GM21723 (cell line): ENCODE results near the gene EPC2.

Experiments
- ATAC-seq: cut with Tn5 transposase; IDR thresholded peaks from one replicate; pipeline ENCODE4 v1.9.1; 2021; ENCODE audit warnings: mild to moderate bottlenecking, moderate library complexity; ENCODE audit not compliant: unreplicated experiment

EPC2 gene, protein sequence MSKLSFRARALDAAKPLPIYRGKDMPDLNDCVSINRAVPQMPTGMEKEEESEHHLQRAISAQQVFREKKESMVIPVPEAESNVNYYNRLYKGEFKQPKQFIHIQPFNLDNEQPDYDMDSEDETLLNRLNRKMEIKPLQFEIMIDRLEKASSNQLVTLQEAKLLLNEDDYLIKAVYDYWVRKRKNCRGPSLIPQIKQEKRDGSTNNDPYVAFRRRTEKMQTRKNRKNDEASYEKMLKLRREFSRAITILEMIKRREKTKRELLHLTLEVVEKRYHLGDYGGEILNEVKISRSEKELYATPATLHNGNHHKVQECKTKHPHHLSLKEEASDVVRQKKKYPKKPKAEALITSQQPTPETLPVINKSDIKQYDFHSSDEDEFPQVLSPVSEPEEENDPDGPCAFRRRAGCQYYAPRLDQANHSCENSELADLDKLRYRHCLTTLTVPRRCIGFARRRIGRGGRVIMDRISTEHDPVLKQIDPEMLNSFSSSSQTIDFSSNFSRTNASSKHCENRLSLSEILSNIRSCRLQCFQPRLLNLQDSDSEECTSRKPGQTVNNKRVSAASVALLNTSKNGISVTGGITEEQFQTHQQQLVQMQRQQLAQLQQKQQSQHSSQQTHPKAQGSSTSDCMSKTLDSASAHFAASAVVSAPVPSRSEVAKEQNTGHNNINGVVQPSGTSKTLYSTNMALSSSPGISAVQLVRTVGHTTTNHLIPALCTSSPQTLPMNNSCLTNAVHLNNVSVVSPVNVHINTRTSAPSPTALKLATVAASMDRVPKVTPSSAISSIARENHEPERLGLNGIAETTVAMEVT

DNA sequence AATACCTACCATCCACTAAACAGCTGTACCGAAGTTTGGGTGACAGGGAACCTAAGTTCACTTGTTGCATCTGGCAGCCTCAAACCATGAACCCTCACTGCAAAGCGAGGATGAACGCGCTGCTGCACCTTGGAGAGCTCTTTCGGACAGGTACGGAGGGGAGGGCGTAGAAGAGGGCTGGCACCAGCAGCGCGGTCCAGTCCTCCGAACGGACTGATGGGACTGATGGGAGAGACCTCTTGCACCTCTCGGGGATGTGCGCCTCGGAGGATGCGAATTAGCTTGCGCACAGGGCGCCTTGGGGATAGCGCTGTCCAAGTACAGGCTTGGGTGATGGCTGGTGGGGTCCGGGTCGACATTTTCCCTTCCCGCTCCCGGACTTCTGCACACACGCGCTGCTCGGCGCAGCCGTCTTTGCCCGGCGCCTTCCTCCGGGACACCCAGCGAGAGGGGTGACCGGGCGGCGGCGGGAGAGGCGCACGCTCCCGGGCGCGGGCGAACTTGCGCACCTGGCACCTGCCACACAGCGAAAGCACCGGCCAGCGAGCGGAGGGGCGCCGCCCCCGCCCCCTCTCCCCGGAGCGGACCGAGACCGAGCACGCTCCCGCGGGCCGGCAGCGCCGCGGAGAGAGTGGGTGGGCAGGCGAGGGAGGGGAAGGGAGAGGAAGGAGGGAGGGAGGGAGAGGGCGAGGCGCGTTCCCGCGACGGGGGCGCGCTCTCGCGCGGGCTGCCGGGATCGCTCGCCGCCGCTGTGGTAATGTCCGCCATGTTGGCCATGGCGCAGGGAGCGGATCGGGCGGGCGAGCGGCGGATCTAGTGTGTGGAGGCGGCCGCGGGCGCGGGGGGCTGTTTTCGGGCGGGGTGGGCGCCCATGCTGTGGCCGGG is at the start of gene EPC2:
EPC2 (plus strand) TSS at position 754 of the 885 bp plus-strand sequence. CDS start 267 bp downstream, outside the sequence.
- peak; percentile 62 for ATAC-seq

DNA sequence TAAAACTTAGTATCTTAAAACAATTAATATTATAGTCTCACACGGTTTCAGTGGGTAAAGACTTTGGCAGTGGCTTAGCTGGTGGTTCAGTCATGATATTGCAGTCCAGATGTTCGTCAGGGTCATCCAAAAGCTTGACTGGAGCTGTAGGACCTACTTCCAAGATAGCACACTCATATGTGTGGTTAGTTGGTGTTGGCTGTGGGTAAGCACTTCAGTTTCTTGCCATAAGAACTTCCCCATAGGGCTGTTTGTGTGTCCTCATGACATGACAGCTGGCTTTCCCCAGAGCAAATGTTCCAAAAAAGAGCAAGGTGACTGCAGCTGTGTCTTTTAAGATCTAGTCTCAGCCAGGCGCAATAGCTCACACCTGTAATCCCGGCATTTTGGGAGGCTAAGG is 48.5 kb upstream of the EPC2 start:
- no peak for ATAC-seq

DNA sequence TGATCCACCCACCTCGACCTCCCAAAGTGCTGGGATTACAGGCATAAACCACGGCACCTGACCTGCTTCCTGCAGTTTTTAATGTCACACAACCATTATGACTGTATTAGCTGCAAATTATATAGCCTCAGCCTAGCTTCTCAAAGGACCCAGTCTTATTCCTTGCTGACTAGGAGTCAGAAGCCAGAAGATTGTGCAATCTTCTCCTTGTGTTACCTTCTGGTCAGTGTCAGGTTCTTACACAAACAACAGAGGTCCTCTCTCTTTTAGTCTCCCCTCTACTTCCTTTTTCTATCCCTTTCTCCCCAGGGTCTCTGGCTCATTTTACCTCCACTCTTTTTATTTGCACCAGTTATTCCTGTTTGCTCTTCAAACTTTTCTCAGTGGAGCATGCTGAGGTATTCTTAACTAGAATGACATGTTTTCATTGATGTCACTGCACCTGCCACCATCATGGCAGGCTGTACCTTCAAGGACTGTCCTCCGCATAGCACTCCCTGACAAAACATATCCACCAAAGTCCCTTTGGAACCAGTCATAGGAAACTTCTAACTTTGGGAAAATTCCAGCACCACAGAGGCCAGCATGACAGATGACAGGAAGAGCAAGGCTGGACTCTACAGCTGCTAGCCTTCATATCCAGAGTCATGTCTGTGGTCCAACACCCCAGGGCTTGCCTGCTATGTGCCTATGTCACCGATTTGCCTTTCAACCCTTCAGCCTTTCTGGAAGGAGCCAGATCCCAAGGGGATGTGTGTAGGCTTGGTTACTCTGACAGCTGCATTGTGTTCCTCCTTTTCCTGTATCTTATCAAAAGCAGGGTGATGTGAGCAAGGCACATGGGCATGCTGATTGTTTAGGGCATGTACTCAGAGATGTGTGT is 45.2 kb upstream of the EPC2 start:
- ATAC-seq = no peak

DNA sequence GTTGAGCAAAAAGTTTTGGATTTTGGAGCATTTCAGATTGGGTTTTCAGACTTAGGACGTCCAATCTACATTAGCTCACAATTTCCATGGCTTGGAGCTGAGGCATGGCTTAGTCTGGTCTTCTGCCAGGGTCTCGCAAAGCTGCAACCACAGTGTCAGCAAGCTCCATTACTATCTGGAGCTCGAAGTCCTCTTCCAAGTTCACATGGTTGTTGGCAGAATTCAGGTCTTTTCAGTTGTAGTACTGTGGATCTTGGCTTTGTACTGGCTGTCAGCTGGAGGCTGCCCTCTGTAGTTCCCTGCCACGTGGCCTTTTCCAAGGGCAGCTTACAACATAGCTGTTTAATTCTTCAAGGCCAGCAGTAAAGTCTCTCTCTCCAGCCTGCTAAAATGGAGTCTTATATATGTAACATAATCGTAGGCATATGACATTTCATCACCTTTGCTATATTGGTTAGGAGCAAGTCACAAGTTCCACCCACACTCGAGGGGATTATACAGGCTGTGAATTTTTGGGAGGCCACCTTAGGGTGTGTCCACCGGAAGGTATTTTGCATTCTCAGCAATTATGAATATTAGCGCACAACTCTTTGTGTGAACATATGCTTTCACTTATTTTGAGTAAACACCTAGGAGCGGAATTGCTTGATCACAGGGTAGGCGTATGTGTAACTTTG is 41.5 kb upstream of the EPC2 start:
- ATAC-seq = no peak

DNA sequence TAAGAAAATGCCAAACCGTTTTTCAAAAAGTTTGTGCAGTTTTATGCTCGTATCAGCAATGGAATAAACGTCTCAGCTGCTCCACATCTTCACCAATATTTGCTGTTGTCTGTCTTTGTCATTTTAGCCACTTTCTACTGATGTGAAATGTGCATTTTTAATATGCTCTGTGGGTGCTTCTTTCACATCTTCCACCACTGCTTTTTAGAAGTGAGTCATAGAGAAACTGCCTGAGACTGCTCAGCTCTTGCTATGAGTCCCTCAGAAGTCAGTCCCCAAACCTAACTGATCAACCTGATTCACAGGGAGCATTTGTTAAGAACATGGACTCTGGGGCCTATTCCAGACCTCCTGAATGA is 41.0 kb upstream of the EPC2 start:
- ATAC-seq = peak; percentile 99

DNA sequence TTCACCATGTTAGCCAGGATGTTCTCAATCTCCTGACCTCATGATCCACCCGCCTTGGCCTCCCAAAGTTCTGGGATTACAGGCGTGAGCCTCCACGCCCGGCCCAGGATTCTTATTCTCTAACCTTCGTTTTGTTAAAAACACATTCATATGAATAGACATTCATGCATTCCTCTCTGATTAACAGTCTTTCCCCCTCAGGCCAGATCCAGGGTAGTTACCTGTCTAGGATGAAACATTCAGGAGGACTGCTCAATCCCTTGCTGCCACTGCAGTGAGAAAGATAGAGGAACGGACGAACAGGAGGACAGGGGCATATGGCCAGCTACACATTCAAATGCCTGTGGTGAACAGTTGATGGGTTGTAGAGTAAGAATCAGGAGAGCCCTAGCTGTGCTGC is 39.6 kb upstream of the EPC2 start:
- ATAC-seq = no peak

DNA sequence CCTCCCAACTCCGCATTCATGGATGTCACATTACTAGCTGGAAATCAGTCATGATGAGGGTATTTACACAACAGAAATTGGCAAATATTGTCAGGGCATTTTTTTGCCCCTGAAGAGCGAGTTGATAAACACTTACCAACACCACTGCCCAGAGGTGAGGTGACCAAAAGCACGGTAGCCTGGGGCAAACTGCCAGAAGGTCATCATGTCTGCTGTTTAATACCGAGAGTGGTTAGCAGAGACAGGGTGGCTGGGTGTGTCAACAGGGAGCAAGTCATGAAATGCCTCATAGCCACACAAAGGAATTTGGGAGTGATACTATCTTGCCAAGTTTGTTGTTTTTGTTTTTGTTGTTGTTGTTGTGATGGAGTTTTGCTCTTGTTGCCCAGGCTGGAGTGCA is 37.0 kb upstream of the EPC2 start:
- ATAC-seq = no peak

DNA sequence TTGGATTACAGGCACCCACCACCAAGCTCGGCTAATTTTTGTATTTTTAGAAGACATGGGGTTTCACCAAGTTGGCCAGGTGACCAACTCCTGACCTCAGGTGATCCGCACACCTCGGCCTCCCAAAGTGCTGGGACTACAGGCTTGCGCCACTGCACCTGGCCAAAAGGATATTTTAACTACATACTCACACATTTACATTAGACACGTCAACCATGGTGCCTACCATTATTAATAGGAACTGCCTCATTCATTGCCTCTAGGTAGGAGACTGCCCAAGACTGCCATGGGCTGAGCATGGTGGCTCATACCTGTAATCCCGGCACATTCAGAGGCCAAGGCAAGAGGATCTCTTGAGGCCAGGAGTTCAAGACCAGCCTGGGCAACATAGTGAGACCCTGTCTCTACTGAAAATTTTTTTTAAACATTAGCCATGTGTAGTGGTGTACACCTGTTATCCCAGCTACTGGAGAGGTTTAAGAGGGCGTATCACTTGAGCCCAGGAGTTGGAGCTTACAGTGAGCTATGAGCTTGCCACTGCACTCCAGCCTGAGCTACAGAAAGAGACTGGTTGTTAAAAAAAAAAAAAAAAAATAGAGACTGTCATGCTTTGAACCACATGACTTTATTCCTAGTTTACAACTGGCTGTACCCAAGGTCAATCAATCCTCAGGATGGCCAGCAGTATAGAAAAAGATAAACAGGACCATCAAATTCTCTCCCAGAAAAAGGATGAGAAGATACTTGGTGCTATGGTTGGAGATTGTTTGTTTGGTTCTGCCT is 31.1 kb upstream of the EPC2 start:
- ATAC-seq = no peak

DNA sequence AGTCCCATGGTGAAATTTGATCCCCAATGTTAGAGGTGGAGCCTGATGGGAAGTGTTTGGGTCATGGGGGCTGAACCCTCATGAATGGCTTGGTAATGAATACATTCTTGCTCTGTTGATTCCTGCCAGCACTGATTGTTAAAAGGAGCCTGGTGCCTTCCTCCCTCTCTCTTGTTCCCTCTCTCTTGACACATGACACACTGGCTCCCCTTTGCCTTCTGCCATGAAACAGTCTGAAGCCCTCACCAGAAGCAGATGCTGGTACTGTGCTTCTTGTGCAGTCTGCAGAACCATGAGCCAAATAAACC is 30.6 kb upstream of the EPC2 start:
- peak; percentile 36 for ATAC-seq

DNA sequence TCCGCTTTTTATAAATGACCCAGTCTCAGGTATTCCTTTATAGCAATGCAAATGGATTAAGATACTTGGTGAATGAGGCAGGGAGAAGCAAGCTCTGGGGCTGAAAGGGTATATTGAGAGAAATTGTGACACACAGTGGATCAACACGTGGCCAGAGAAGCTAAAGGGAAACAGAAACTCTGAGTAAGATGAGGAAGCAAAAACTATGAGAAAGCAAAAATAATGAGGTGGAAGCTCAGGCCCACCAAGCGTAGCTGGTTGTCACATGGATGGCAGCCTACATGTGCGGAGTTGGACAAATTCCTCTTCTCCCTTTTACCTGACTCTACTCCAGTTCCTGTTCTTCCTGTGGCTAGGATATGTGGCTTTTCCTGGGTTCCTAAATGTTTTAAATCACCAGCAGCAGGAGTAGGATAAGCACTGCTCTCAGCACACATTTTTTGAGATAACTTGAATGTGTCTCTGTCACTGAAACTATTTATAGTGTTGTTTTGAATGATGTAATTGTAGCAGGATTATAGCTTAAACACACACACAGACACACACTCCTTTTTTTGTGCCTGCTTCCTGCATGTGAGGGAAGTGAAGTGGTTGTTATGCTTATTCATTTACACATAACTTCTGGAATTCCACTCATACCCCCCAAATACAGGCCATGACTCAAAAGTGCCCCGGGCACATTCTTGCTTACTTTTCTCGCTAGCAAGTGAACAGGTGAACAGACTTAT is 30.1 kb upstream of the EPC2 start:
- peak; percentile 97 for ATAC-seq

DNA sequence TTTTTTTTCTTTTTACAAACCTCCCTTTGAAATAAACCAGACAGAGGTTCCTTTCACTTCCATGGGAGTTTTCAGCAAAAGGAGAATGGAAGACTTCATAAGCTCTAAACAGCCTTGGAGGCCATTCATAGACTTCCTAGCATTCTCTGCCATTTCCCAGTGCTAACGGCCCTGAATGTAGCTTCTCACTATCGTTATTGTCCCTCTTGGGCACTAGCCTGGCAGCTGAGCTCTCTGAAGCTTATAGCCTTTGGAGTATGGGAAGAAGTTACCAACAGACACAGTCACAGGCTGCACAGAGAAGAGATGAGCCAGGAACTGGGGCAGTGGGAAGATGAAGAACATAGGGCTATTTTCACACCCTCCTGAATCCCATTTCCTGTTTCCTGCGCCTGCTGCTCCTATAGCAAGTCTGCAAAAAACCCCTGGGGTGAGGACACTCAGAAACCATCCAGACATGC is 29.1 kb upstream of the EPC2 start:
- ATAC-seq = no peak

DNA sequence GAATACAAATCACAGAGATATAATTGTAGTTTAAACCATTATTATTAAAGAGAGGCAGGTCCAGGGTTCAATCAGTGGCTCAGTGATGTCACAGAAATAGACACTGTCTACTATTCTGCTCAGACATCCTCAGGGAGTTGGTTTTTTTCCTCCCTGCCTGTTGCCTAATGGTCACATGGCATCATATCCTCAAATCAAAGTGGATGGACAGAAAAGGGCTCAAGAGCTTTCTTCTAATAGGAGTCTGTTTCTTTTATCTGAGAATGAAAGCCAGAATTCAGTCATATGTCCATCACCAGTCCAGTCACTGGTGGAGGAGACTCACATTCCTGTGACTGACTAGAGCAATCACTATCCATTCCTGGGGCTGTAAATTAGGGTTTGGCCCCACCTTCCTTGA is 27.9 kb upstream of the EPC2 start:
- no peak for ATAC-seq

DNA sequence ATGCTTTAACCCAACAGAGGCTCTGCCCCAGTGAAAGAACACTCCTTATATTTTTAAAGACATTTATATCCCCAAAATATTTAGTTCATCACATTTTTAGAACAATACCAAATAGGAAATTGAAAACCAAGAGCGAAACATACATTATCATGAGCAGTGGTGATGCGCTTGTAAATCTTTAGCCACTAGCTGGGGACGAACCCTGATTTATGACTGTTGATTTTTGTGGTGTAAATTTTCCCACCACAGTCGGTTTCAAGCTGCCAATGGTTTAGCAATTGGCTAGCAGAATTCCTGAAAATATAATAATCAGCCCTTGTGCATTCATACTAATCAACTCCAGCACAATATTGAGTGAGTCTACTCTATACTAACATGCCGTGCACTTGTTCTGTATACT is 27.3 kb upstream of the EPC2 start:
- no peak for ATAC-seq

DNA sequence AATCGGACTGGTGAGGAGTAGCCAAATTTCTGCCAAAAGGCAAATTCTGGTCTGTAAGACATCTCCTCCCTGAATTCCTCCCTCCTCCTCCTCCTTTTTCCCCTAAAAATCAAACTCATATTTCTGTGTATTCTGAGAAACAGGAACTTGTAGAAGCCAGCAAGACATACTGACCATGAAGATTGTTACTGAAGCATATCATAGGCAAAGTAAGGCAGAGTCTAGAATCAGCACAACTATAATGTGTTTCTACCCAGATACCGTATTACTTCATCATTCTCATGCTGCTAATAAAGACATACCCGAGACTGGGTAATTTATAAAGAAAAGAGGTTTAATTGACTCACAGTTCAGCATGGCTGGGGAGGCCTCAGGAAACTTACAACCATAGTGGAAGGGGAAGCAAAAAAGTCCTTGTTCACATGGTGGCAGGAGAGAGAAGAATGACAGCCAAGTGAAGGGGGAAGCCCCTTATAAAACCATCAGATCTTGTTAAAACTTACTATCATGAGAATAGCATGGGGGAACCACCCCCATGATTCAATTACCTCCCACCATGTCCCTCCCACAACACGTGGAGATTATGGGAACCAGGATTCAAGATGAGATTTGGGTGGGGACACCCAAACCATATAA is 24.9 kb upstream of the EPC2 start:
- no peak for ATAC-seq

DNA sequence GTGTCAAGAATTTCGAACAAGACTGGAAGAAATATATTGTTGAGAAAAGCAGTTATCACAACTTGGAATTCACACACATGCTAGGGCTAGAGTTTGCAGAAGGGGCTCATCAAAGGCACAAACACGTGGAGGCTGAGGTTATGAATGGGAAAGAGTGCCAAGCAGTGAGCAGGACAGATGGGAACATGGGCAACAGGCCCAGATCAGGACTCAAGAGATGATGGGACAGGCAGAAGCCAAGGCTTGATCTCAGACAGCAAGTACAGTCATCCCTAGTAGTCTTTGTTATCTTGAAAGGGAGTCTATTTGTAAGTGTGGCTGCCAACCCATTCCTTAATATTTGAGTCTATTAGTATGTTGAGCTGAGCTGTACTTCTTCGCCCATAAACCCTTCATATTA is 22.2 kb upstream of the EPC2 start:
- ATAC-seq = no peak

DNA sequence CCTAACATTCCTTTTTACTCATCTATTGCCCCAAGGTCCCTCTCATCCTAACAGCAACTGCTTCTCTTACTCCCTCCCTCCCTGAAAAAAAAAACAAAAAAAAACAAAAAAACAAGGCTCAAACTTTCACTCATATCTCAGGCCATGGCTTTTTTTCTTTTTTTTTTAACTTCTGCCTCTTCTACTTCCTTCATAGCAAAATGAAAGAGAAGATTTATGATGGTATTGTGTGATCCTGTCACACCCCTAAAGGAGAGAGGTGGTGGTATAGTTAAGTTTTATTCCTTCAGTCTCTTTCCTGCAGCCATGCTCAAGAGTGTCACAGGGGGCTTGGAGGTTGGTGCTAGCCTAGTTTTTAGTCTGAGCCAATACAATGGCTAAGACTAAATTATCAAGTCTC is 21.5 kb upstream of the EPC2 start:
- no peak for ATAC-seq

DNA sequence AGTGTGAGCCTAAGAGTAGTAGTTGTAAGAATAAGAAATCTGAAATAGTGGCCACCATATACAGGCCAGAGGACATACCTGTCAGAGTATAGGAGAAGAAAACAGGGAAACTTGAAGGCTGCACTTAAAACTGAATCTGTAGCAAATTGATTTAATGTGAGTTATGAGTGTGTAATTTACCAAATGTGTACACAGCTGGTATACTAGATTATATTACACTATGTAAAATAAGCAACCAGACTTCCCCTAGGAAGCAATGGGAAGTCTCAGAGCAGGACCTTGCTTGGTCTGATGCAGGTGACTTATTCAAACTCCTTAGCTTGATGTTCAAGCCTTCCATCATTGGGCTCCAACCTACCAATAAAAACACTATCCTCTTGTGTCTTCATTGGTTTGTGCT is 17.3 kb upstream of the EPC2 start:
- ATAC-seq = no peak

DNA sequence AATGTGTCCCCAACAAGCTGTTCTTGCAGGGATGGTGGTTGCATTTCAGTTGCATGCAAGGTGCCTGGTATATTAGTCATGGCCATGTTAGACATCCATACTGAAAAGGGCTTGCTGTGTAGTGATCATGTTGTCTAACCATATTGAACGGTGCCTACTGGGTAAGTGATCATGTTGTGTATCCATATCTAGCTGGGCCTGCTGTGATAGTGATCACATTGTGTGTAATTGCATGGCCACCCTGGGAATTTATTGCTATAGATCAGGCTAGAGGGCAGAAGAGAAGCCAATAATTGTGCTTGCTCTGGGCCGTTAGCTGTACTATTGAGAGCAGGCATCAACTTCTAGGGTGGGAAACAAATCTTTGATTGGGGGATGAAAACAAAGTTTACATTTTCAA is 9.8 kb upstream of the EPC2 start:
- ATAC-seq = no peak
